ENCODE results near the gene CDKN1B.
"Not testable (repeated sequence)": the region's sequence is repeated elsewhere in the genome, so short reads cannot be mapped to it uniquely, and the experiment has no call there.

CDKN1B gene

GRCh38 chr12:12738152-12738551 lies 21.0 kb downstream of the CDKN1B start:
- not testable (repeated sequence) for H3K79me1 ChIP-seq (replicated peaks; ENCODE audit: low read length, poor library complexity, severe bottlenecking); H2BK120ac ChIP-seq (ENCODE audit: low read depth, low read length); H3K4me2 ChIP-seq (ENCODE audit: low read length, poor library complexity, severe bottlenecking); H2AK5ac ChIP-seq (ENCODE audit: low read length, severe bottlenecking); H2AFZ ChIP-seq (ENCODE audit: low read depth, low read length); H3K23ac ChIP-seq (ENCODE audit: low read length in 2 of 2); H3K4me3 ChIP-seq (ENCODE audit: insufficient read depth in 1 of 2, low read depth in 1 of 2, low read length in 2 of 2); H3K27ac ChIP-seq (ENCODE audit: low read length, poor library complexity, severe bottlenecking); H3K4me1 ChIP-seq (ENCODE audit: control insufficient read depth, insufficient read depth, low read depth, low read length); H3K14ac ChIP-seq (ENCODE audit: low read length in 2 of 2); H2BK12ac ChIP-seq (ENCODE audit: low read length in 2 of 2); DNase-seq; H3K36me3 ChIP-seq (ENCODE audit: control insufficient read depth in 1 of 2, insufficient read depth in 2 of 2, low read depth in 1 of 2, low read length in 2 of 2); H2BK5ac ChIP-seq (ENCODE audit: low read depth, low read length, poor library complexity, severe bottlenecking); H3K9me3 ChIP-seq (ENCODE audit: control insufficient read depth, low read length); H3K9ac ChIP-seq (ENCODE audit: low read length); H3K27me3 ChIP-seq (ENCODE audit: control insufficient read depth in 1 of 2, insufficient read depth in 1 of 2, low read length in 2 of 2); H2BK15ac ChIP-seq (ENCODE audit: low read depth, poor library complexity, severe bottlenecking); H4K8ac ChIP-seq (ENCODE audit: low read length); H3K4ac ChIP-seq (ENCODE audit: low read depth in 1 of 2, low read length in 2 of 2); H4K91ac ChIP-seq (ENCODE audit: low read length); H3K18ac ChIP-seq (ENCODE audit: low read depth in 1 of 2, low read length in 2 of 2)
- WGBS = 33% methylated on average over 1 of the region's 2 CpGs

GRCh38 chr12:12741660-12742059 lies 24.5 kb downstream of the CDKN1B start:
- Histone ChIP-seq H3K23ac (ENCODE audit: low read length in 2 of 2) (no peak overlapping the region), H3K9ac (ENCODE audit: low read length) (peak overlapping the region; percentile 80)
- WGBS = no CpG with 5 or more reads among the region's 3 CpGs

GRCh38 chr12:12744546-12745305 lies 27.6 kb downstream of the CDKN1B start:
- 91% methylated on average over 8 of the region's 8 CpGs for WGBS
- no peak overlapping the region for H2AK5ac ChIP-seq (ENCODE audit: low read length, severe bottlenecking)
- no peak overlapping the region for H3K14ac ChIP-seq (ENCODE audit: low read length in 2 of 2)
- no peak overlapping the region for H2AFZ ChIP-seq (ENCODE audit: low read depth, low read length)
- H3K4me1 ChIP-seq (ENCODE audit: control insufficient read depth, insufficient read depth, low read depth, low read length) = peaks cover 2% of the 10 kb centered on the region
- H3K27me3 ChIP-seq (ENCODE audit: control insufficient read depth in 1 of 2, insufficient read depth in 1 of 2, low read length in 2 of 2) = no peaks in the 10 kb centered on the region
- H3K23ac ChIP-seq (ENCODE audit: low read length in 2 of 2) = no peak overlapping the region
- no peak overlapping the region for H2BK15ac ChIP-seq (ENCODE audit: low read depth, poor library complexity, severe bottlenecking)
- no peak overlapping the region for H4K8ac ChIP-seq (ENCODE audit: low read length)
- peak overlapping the region; percentile 27 for H3K9ac ChIP-seq (ENCODE audit: low read length)
- H4K91ac ChIP-seq (ENCODE audit: low read length) = no peak overlapping the region
- peaks cover 2% of the 10 kb centered on the region for H3K79me1 ChIP-seq (replicated peaks; ENCODE audit: low read length, poor library complexity, severe bottlenecking)
- DNase-seq = no peak
- H3K18ac ChIP-seq (ENCODE audit: low read depth in 1 of 2, low read length in 2 of 2) = no peak overlapping the region
- no peak overlapping the region for H2BK120ac ChIP-seq (ENCODE audit: low read depth, low read length)
- H3K4me2 ChIP-seq (ENCODE audit: low read length, poor library complexity, severe bottlenecking) = no peak overlapping the region
- no peak overlapping the region for H2BK5ac ChIP-seq (ENCODE audit: low read depth, low read length, poor library complexity, severe bottlenecking)
- H2BK12ac ChIP-seq (ENCODE audit: low read length in 2 of 2) = no peak overlapping the region
- H3K36me3 ChIP-seq (ENCODE audit: control insufficient read depth in 1 of 2, insufficient read depth in 2 of 2, low read depth in 1 of 2, low read length in 2 of 2) = no peaks in the 10 kb centered on the region
- no peak overlapping the region for H3K27ac ChIP-seq (ENCODE audit: low read length, poor library complexity, severe bottlenecking)
- H3K9me3 ChIP-seq (ENCODE audit: control insufficient read depth, low read length) = no peaks in the 10 kb centered on the region
- no peak overlapping the region for H3K4ac ChIP-seq (ENCODE audit: low read depth in 1 of 2, low read length in 2 of 2)
- H3K4me3 ChIP-seq (ENCODE audit: insufficient read depth in 1 of 2, low read depth in 1 of 2, low read length in 2 of 2) = no peak overlapping the region

More at GRCh38 chr12:12741660-12742059, 24.5 kb downstream of the CDKN1B start:
- Histone ChIP-seq H2AK5ac (ENCODE audit: low read length, severe bottlenecking) (no peak overlapping the region), H4K8ac (ENCODE audit: low read length) (no peak overlapping the region), H3K4me2 (ENCODE audit: low read length, poor library complexity, severe bottlenecking) (no peak overlapping the region), H3K79me1 (replicated peaks; ENCODE audit: low read length, poor library complexity, severe bottlenecking) (peaks cover 2% of the 10 kb centered on the region), H2BK120ac (ENCODE audit: low read depth, low read length) (no peak overlapping the region), H3K36me3 (ENCODE audit: control insufficient read depth in 1 of 2, insufficient read depth in 2 of 2, low read depth in 1 of 2, low read length in 2 of 2) (no peaks in the 10 kb centered on the region), H2BK12ac (ENCODE audit: low read length in 2 of 2) (no peak overlapping the region), H2BK15ac (ENCODE audit: low read depth, poor library complexity, severe bottlenecking) (no peak overlapping the region), H3K4me3 (ENCODE audit: insufficient read depth in 1 of 2, low read depth in 1 of 2, low read length in 2 of 2) (peak overlapping the region in 1 of 2 experiments; percentile 46), H3K18ac (ENCODE audit: low read depth in 1 of 2, low read length in 2 of 2) (no peak overlapping the region), H3K4ac (ENCODE audit: low read depth in 1 of 2, low read length in 2 of 2) (no peak overlapping the region), H3K4me1 (ENCODE audit: control insufficient read depth, insufficient read depth, low read depth, low read length) (peaks cover 3% of the 10 kb centered on the region), H2AFZ (ENCODE audit: low read depth, low read length) (no peak overlapping the region), H3K9me3 (ENCODE audit: control insufficient read depth, low read length) (no peaks in the 10 kb centered on the region), H3K27ac (ENCODE audit: low read length, poor library complexity, severe bottlenecking) (no peak overlapping the region), H3K27me3 (ENCODE audit: control insufficient read depth in 1 of 2, insufficient read depth in 1 of 2, low read length in 2 of 2) (no peaks in the 10 kb centered on the region), H2BK5ac (ENCODE audit: low read depth, low read length, poor library complexity, severe bottlenecking) (no peak overlapping the region), H4K91ac (ENCODE audit: low read length) (no peak overlapping the region), H3K14ac (ENCODE audit: low read length in 2 of 2) (no peak overlapping the region)
- no peak for DNase-seq

DNA sequence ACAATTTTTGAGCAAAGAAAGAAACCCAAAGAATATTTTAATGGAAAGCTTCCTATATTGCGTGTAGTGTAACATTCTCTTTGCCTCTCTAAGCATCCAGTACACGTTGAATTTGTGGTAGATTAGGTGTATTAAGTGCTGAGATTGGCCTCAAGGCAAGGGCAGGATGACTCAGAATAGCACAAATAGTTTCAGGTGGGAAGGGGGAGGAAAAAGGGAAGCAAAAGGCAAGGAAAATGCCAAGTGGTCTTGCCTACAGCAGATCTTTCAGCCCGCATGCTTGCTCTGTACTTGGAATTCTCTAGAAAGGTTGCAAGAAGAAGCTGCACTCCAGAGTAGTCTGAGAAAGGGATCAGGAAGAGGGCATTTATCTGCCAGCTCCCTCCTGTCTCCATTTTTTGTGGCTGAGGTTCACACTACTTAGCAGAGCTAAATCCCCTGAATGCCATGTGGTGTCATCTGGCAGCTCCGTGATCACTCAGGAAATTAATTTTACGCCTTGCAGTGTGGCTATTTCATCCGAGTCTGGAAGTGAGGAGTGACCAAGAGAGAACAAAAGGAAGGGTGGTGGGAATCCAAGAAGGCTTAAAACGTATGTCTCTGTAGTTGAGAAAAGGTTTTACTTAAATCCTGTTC lies 28.5 kb downstream of the CDKN1B start:
- H3K23ac ChIP-seq (ENCODE audit: low read length in 2 of 2) = no peak overlapping the region
- no peak overlapping the region for H2BK120ac ChIP-seq (ENCODE audit: low read depth, low read length)
- no peaks in the 10 kb centered on the region for H3K36me3 ChIP-seq (ENCODE audit: control insufficient read depth in 1 of 2, insufficient read depth in 2 of 2, low read depth in 1 of 2, low read length in 2 of 2)
- no peak overlapping the region for H3K27ac ChIP-seq (ENCODE audit: low read length, poor library complexity, severe bottlenecking)
- H4K8ac ChIP-seq (ENCODE audit: low read length) = no peak overlapping the region
- H3K18ac ChIP-seq (ENCODE audit: low read depth in 1 of 2, low read length in 2 of 2) = no peak overlapping the region
- no peak overlapping the region for H2BK5ac ChIP-seq (ENCODE audit: low read depth, low read length, poor library complexity, severe bottlenecking)
- no peak overlapping the region for H2BK12ac ChIP-seq (ENCODE audit: low read length in 2 of 2)
- H2BK15ac ChIP-seq (ENCODE audit: low read depth, poor library complexity, severe bottlenecking) = no peak overlapping the region
- H3K9me3 ChIP-seq (ENCODE audit: control insufficient read depth, low read length) = no peaks in the 10 kb centered on the region
- no peak for DNase-seq
- H3K4me3 ChIP-seq (ENCODE audit: insufficient read depth in 1 of 2, low read depth in 1 of 2, low read length in 2 of 2) = no peak overlapping the region
- no peaks in the 10 kb centered on the region for H3K27me3 ChIP-seq (ENCODE audit: control insufficient read depth in 1 of 2, insufficient read depth in 1 of 2, low read length in 2 of 2)
- H4K91ac ChIP-seq (ENCODE audit: low read length) = no peak overlapping the region
- H3K4ac ChIP-seq (ENCODE audit: low read depth in 1 of 2, low read length in 2 of 2) = no peak overlapping the region
- no peak overlapping the region for H3K9ac ChIP-seq (ENCODE audit: low read length)
- H2AFZ ChIP-seq (ENCODE audit: low read depth, low read length) = no peak overlapping the region
- H3K4me2 ChIP-seq (ENCODE audit: low read length, poor library complexity, severe bottlenecking) = no peak overlapping the region
- H3K79me1 ChIP-seq (replicated peaks; ENCODE audit: low read length, poor library complexity, severe bottlenecking) = peaks cover 2% of the 10 kb centered on the region
- H3K14ac ChIP-seq (ENCODE audit: low read length in 2 of 2) = no peak overlapping the region
- peaks cover 2% of the 10 kb centered on the region for H3K4me1 ChIP-seq (ENCODE audit: control insufficient read depth, insufficient read depth, low read depth, low read length)
- 90% methylated on average over 7 of the region's 7 CpGs for WGBS
- no peak overlapping the region for H2AK5ac ChIP-seq (ENCODE audit: low read length, severe bottlenecking)
